Measurements from ENCODE around the gene THEMIS. TPM values are rescaled to one million over a fixed set of nuclear protein-coding genes. Genes with fewer than 3 reads are reported as not detected.
A peak's percentile ranks its signal among the peaks of the same experiment; 100 is the strongest.

THEMIS gene
- total RNA-seq, 4 donors from 2014 or later: 0.10 to 0.15 TPM; not detected in 2

DNA sequence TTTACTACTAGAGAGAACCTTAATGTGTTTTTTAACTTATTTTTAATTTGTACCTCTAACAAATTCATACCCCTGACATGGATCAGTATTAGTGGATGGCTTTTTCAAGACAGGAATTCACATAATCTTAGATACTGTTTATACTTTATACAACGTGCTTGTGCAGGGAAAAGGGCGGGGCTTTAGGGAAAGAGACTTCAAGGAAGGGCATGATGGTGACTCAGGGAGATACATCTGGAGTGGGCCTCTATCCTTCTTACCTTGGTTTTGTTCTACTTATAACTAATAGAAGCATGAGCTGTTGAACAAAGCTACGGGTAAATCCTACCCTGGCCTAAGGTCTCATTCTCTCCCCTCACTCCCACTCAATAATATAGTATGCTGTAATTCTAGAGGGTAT, 163.1 kb downstream of the THEMIS start:
- no peaks in the 10 kb centered on the region for H3K9me3 ChIP-seq
- H3K4me1 ChIP-seq: no peaks in the 10 kb centered on the region
- H3K36me3 ChIP-seq: no peaks in the 10 kb centered on the region
- no peaks in the 10 kb centered on the region for H3K27me3 ChIP-seq
- TF ChIP-seq, protein P1, sequence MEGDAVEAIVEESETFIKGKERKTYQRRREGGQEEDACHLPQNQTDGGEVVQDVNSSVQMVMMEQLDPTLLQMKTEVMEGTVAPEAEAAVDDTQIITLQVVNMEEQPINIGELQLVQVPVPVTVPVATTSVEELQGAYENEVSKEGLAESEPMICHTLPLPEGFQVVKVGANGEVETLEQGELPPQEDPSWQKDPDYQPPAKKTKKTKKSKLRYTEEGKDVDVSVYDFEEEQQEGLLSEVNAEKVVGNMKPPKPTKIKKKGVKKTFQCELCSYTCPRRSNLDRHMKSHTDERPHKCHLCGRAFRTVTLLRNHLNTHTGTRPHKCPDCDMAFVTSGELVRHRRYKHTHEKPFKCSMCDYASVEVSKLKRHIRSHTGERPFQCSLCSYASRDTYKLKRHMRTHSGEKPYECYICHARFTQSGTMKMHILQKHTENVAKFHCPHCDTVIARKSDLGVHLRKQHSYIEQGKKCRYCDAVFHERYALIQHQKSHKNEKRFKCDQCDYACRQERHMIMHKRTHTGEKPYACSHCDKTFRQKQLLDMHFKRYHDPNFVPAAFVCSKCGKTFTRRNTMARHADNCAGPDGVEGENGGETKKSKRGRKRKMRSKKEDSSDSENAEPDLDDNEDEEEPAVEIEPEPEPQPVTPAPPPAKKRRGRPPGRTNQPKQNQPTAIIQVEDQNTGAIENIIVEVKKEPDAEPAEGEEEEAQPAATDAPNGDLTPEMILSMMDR (IDR thresholded peaks at IDR 0.05 in 4 of 5, conservative IDR thresholded peaks at IDR 0.05 in 1 of 5): no peak
- TF ChIP-seq POLR2A (IDR thresholded peaks at IDR 0.05): no peak
- H3K4me3 ChIP-seq: no peak overlapping the region
- intact Hi-C loops (cut with DNase I; ENCODE audit: low total_unique reads): loop anchor here (2.0 kb wide), 1 partner anchor 993 kb away; no protein-coding TSS in a partner anchor
- H3K27ac ChIP-seq: no peak overlapping the region
- no peak for DNase-seq
- ATAC-seq: no peak
- in situ Hi-C loops (cut with MboI; ENCODE audit: low sequenced_read_pairs in 4 of 4): loop anchor here in 2 of 4 donors (25.0 kb wide), 2 partner anchors 600 to 1500 kb away; no protein-coding TSS in a partner anchor

DNA sequence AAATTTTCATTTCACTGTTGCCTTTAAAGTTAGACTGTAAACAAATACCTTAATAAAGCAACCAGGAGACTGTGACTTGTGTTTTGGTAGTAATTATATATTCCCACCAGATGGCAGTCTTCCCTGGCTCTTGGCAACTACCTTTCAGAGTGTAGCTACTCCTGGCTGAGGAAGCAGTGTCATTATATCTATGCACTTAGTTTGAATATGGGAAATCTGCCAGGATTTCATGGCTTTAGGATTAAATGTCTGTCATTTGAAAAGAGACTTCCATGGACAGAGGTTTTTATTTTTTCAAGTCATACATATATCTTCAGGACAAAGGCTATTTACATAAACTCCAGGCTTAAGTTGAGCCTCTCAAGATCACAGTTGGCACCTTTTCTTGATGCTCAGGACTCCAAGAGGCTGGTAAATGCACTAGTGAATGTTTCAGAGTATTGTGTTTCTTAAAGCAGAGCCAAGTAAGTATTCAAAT, 163.8 kb downstream of the THEMIS start:
- Histone ChIP-seq H3K36me3 (no peaks in the 10 kb centered on the region), H3K4me1 (no peaks in the 10 kb centered on the region), H3K9me3 (no peaks in the 10 kb centered on the region), H3K27ac (no peak overlapping the region), H3K27me3 (no peaks in the 10 kb centered on the region), H3K4me3 (no peak overlapping the region)
- TF ChIP-seq, protein P1 (IDR thresholded peaks at IDR 0.05 in 4 of 5, conservative IDR thresholded peaks at IDR 0.05 in 1 of 5): peak; percentile 27 to 64 (median 41)
- no peak for TF ChIP-seq POLR2A (IDR thresholded peaks at IDR 0.05)
- ATAC-seq: peak; percentile 74 to 83
- DNase-seq: peak; percentile 2 to 17
- intact Hi-C loops (cut with DNase I; ENCODE audit: low total_unique reads) (loop anchor here (2.0 kb wide), 1 partner anchor 994 kb away; no protein-coding TSS in a partner anchor), in situ Hi-C loops (cut with MboI; ENCODE audit: low sequenced_read_pairs in 4 of 4) (loop anchor here in 2 of 4 donors (25.0 kb wide), 2 partner anchors 600 to 1500 kb away; no protein-coding TSS in a partner anchor)

DNA sequence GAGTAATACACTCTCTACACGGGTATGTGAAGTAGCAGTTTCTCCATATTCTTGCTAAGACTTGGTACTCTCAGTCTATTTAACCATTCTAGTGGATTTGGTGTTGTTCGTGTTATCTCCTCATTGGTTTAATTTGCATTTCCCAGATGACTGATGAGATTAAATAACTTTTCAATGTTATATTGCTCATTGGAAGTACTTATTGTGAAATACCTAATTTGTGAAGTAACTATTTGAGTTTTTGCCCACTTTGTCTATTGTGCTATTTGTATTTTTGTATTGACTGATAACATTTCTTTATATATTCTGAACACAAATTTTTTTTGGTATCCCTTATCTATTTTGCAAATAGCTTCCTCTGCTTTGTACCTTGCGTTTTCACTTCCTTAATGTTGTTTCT, 167.9 kb downstream of the THEMIS start:
- intact Hi-C loops (cut with DNase I; ENCODE audit: low total_unique reads): no loop called here

DNA sequence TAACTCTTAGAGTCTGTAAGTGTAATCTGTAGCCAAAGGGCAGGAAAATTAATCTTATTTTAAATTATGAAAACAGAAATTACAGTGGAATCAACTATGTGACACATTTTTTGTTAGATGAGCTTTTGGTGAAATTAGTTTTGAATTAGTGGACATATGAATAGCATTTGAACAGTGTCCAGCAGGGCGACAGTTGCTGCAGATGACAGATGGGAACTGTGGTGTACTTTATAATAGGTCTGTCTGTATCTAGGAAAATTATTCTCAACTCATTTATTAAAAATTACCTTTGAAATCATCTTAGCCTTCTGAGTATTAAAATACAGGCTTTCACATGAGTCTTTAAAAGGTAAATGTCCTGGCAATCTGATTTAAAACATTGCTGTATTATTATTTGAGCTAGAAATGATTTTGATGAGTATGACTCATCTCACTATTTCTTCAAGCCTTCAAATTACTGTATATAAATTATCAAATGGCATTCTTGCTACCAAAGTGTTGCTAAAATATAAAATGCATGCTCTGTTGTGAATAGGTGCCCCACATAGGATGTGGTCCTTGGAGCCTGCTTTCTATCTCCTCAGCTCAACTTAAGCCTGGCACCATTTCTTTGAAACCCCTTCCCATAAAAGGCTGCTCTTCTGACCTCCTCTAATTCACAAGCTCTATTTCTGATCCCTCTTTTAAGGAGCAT, 173.5 kb downstream of the THEMIS start:
- intact Hi-C loops (cut with DNase I; ENCODE audit: low total_unique reads): no loop called here
- no peak for ATAC-seq
- DNase-seq: no peak
- H3K27ac ChIP-seq: no peak overlapping the region
- H3K27me3 ChIP-seq: no peaks in the 10 kb centered on the region
- no peak for TF ChIP-seq POLR2A (IDR thresholded peaks at IDR 0.05)
- TF ChIP-seq, protein P1 (IDR thresholded peaks at IDR 0.05 in 4 of 5, conservative IDR thresholded peaks at IDR 0.05 in 1 of 5): no peak
- H3K4me3 ChIP-seq: no peak overlapping the region
- no peaks in the 10 kb centered on the region for H3K9me3 ChIP-seq
- no peaks in the 10 kb centered on the region for H3K4me1 ChIP-seq
- in situ Hi-C loops (cut with MboI; ENCODE audit: low sequenced_read_pairs in 4 of 4): loop anchor here in 2 of 4 donors (25.0 kb wide), 2 partner anchors 610 to 1510 kb away; no protein-coding TSS in a partner anchor
- H3K36me3 ChIP-seq: no peaks in the 10 kb centered on the region

More for the DNA sequence above, 167.9 kb downstream of the THEMIS start:
- H3K4me3 ChIP-seq: no peak overlapping the region
- H3K36me3 ChIP-seq: no peaks in the 10 kb centered on the region
- TF ChIP-seq, protein P1 (IDR thresholded peaks at IDR 0.05 in 4 of 5, conservative IDR thresholded peaks at IDR 0.05 in 1 of 5): no peak
- no peak for TF ChIP-seq POLR2A (IDR thresholded peaks at IDR 0.05)
- ATAC-seq (no peak), DNase-seq (no peak)
- no peaks in the 10 kb centered on the region for H3K27me3 ChIP-seq
- no peaks in the 10 kb centered on the region for H3K4me1 ChIP-seq
- H3K9me3 ChIP-seq: no peaks in the 10 kb centered on the region
- no peak overlapping the region for H3K27ac ChIP-seq
- in situ Hi-C loops (cut with MboI; ENCODE audit: low sequenced_read_pairs in 4 of 4): loop anchor here in 2 of 4 donors (25.0 kb wide), 2 partner anchors 604 to 1504 kb away; no protein-coding TSS in a partner anchor
